ENCODE results near the gene ENOX1.

DNA sequence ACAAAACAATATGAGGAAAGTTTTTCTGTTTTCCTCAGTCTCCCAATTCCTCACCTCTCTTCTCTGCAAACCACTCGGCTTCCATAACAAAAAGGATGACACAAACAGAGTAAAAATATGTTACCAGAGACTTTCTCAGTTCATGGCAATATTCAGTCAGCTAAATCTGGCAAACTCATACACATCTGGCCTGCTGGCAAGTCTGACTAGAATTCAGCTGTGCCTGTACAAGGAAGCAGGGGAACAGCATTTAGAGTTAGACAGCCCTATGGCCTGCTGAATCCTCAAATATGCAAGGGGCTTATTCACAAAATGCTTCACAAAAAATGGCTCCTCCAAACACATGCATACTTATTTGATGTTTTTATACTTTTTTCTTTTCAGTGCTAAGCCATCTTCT, 227.8 kb downstream of the ENOX1 start:
- no peak for TF ChIP-seq POLR2A (IDR thresholded peaks at IDR 0.05)
- no peak for TF ChIP-seq CTCF (IDR thresholded peaks at IDR 0.05)
- TF ChIP-seq POLR2AphosphoS5 (IDR thresholded peaks at IDR 0.05) = no peak
